NK-92 (cell line): Measurements from ENCODE around the gene CA10.

Experiments
- DNase-seq: peaks from one replicate; lab custom pipeline; 2025; ENCODE audit not compliant: unreplicated experiment; lab: John Stamatoyannopoulos, UW

CA10 gene

GRCh38 chr17:51610834-51611233 is 547.7 kb downstream of the CA10 start:
- DNase-seq = no peak

- DNase-seq = no peak
Observed at GRCh38 chr17:51610155-51610554, 548.4 kb downstream of the CA10 start.

- no peak for DNase-seq
Observed at GRCh38 chr17:51608251-51608933, 550.1 kb downstream of the CA10 start.

- no peak for DNase-seq
Observed at GRCh38 chr17:51607512-51607911, 551.0 kb downstream of the CA10 start.

GRCh38 chr17:51604299-51605020 is 554.1 kb downstream of the CA10 start:
- no peak for DNase-seq

GRCh38 chr17:51601622-51602261 is 556.8 kb downstream of the CA10 start:
- no peak for DNase-seq

GRCh38 chr17:51598824-51599223 is 559.7 kb downstream of the CA10 start:
- DNase-seq = no peak

- no peak for DNase-seq
Observed at GRCh38 chr17:51597345-51597744, 561.2 kb downstream of the CA10 start.

GRCh38 chr17:51595826-51596398 is 562.6 kb downstream of the CA10 start:
- no peak for DNase-seq

GRCh38 chr17:51590071-51590656 is 568.4 kb downstream of the CA10 start:
- no peak for DNase-seq

- DNase-seq = no peak
Observed at GRCh38 chr17:51588063-51588462, 570.5 kb downstream of the CA10 start.

- DNase-seq = no peak
Observed at GRCh38 chr17:51587516-51587915, 571.0 kb downstream of the CA10 start.

- DNase-seq = no peak
Observed at GRCh38 chr17:51585514-51586104, 572.9 kb downstream of the CA10 start.

GRCh38 chr17:51580869-51581268 is 577.6 kb downstream of the CA10 start:
- DNase-seq = no peak
